Stomach (tissue), 9 donors: ENCODE data around the gene LST1. TPM values are rescaled to one million over a fixed set of nuclear protein-coding genes. Genes with fewer than 3 reads are reported as not detected.
"Not testable (repeated sequence)": the region's sequence is repeated elsewhere in the genome, so short reads cannot be mapped to it uniquely, and the experiment has no call there.

Experiments used
- DNase-seq, 2 donors: peaks; one replicate each; pipeline versions ENCODE4 v3.0.0 to v3.0.0-alpha.2; 2013 to 2019
- H3K27ac ChIP-seq, 5 donors: fragments of 200-600 bp in 4 of 5; sonication (generic) in 4 of 5; one replicate each; pipeline ENCODE4 v1.5.1; 2013 to 2019; ENCODE audit warnings: mild to moderate bottlenecking in 1 of 5, moderate library complexity in 1 of 5
- H3K27me3 ChIP-seq, 3 donors: fragments of 200-600 bp; sonication (generic); one replicate each; pipeline ENCODE4 v1.5.1; 2017 to 2019; ENCODE audit warnings: mixed run types in 1 of 3
- H3K36me3 ChIP-seq, 4 donors: fragments of 200-600 bp; sonication (generic); 1 replicate in 3 of 4; 2 replicates in 1 of 4; pipeline ENCODE4 v1.5.1; 2016 to 2019
- H3K4me1 ChIP-seq, 4 donors: fragments of 200-600 bp; sonication (generic); one replicate each; pipeline ENCODE4 v1.5.1; 2016 to 2019
- H3K4me3 ChIP-seq, 4 donors: fragments of 200-600 bp; sonication (generic) in 3 of 4; one replicate each; pipeline ENCODE4 v1.5.1; 2016 to 2019; ENCODE audit warnings: mild to moderate bottlenecking in 1 of 4
- H3K9me3 ChIP-seq, 4 donors: fragments of 200-600 bp; sonication (generic); one replicate each; pipeline ENCODE4 v1.5.1; 2016 to 2019
- CTCF ChIP-seq, 7 experiments: fragments of 450-650 bp in 4 of 7; fragments of 200-600 bp in 3 of 7; sonication (generic) in 3 of 7; IDR thresholded peaks; one replicate each; pipeline ENCODE4 v1.5.1; 2016 to 2019; ENCODE audit warnings: antibody characterized with exemption in 7 of 7, control low read depth in 2 of 7, mild to moderate bottlenecking in 1 of 7
- EP300 ChIP-seq: sonication (generic); formaldehyde crosslinking; IDR thresholded peaks from one replicate; pipeline ENCODE4 v1.6.1; 2017; ENCODE audit warnings: antibody characterized with exemption
- POLR2A ChIP-seq, 4 donors: fragments of 450-650 bp; IDR thresholded peaks; one replicate each; pipeline ENCODE4 v1.6.1; 2016; ENCODE audit warnings: antibody characterized with exemption in 4 of 4, control low read depth in 2 of 4, mild to moderate bottlenecking in 1 of 4, moderate library complexity in 1 of 4
- POLR2AphosphoS5 ChIP-seq, 3 donors: sonication (generic); formaldehyde crosslinking; IDR thresholded peaks; one replicate each; pipeline ENCODE4 v1.6.1; 2016; ENCODE audit warnings: antibody characterized with exemption in 3 of 3
- WGBS, 5 donors: extraction: QIAGEN DNeasy Blood & Tissue Kit in 3 of 5; methylation state at CpG; one replicate each; pipeline versions ENCODE4 v1.1.5 to v1.1.7; 2013 to 2018; 5-methylcytosine and 5-hydroxymethylcytosine counted together
- intact Hi-C: fragments of 100-400 bp; cut with DNase I; formaldehyde crosslinking; loops from one replicate; pipeline ENCODE4 v1.15.1; 2023; ENCODE audit warnings: low total_unique reads
- polyA plus RNA-seq, 3 donors: library from polyadenylated mRNA; stranded (reverse); fragments of 200-250 nt; gene quantifications; one replicate each; pipeline ENCODE4 v1.2.3, GENCODE V29; 2013
- total RNA-seq, 5 donors: library from RNA; depleted of rRNA; stranded (reverse); fragments of >200 nt; gene quantifications; one replicate each; pipeline versions ENCODE4 v1.1.0 to v1.2.3, GENCODE V29; 2014 to 2016
- donor health status: healthy with polysubstance abuse.
- donor health status: Bipolar disorder and iron deficiency.
- donor health status: healthy.

The LST1 gene
- total and polyA plus RNA-seq, 8 donors = 2.9 to 35.4 (median 8.8) TPM; not detected in 3

GRCh38 chr6:31586599-31587281, 663 bp downstream of the LST1 start:
- H3K27me3 ChIP-seq = peaks cover 0 to 25% (median 0%) of the 10 kb centered on the region in 3 donors
- peak overlapping the region in 4 of 5 donors; percentile 16 to 76 (median 53) for H3K27ac ChIP-seq
- no peaks in the 10 kb centered on the region for H3K9me3 ChIP-seq
- no peaks in the 10 kb centered on the region for H3K36me3 ChIP-seq
- TF ChIP-seq EP300 = no peak
- TF ChIP-seq POLR2A (IDR thresholded peaks at IDR 0.05) = no peak
- no peak for TF ChIP-seq CTCF (IDR thresholded peaks at IDR 0.05)
- TF ChIP-seq POLR2AphosphoS5 (IDR thresholded peaks at IDR 0.05) = no peak
- peak in 1 of 2 donors; percentile 40 for DNase-seq
- WGBS, 5 donors = 46 to 58% (median 55%) methylated on average over 8 to 9 of the region's 9 CpGs
- H3K4me1 ChIP-seq = peaks cover 2 to 50% (median 10%) of the 10 kb centered on the region in 4 donors
- H3K4me3 ChIP-seq = peak overlapping the region in 2 of 4 donors; percentile 26 to 31
- intact Hi-C loops = no loop called here

- TF ChIP-seq EP300 = no peak
- TF ChIP-seq POLR2AphosphoS5 (IDR thresholded peaks at IDR 0.05) = no peak
- TF ChIP-seq POLR2A (IDR thresholded peaks at IDR 0.05) = no peak
- TF ChIP-seq CTCF (IDR thresholded peaks at IDR 0.05) = no peak
- no peaks in the 10 kb centered on the region for H3K36me3 ChIP-seq
- peak overlapping the region in 2 of 4 donors; percentile 26 to 31 for H3K4me3 ChIP-seq
- 54 to 72% (median 65%) methylated on average over 11 to 12 of the region's 12 CpGs for whole genome bisulfite sequencing, 5 donors
- peaks cover 0 to 25% (median 0%) of the 10 kb centered on the region in 3 donors for H3K27me3 ChIP-seq
- no peaks in the 10 kb centered on the region for H3K9me3 ChIP-seq
- DNase-seq = no peak
- peaks cover 0 to 37% (median 4%) of the 10 kb centered on the region in 4 donors for H3K4me1 ChIP-seq
- intact Hi-C loops = no loop called here
- peak overlapping the region in 2 of 5 donors; percentile 73 to 76 for H3K27ac ChIP-seq
These were observed 2.0 kb downstream of the LST1 start for GRCh38 chr6:31587791-31588777.

- H3K4me3 ChIP-seq = no peak overlapping the region
- TF ChIP-seq POLR2AphosphoS5 (IDR thresholded peaks at IDR 0.05) = no peak
- no peak for TF ChIP-seq EP300
- no peak overlapping the region for H3K27ac ChIP-seq
- DNase-seq = no peak
- peaks cover 0 to 37% (median 4%) of the 10 kb centered on the region in 4 donors for H3K4me1 ChIP-seq
- H3K36me3 ChIP-seq = no peaks in the 10 kb centered on the region
- no peaks in the 10 kb centered on the region for H3K9me3 ChIP-seq
- 50 to 64% (median 51%) methylated on average over 9 of the region's 9 CpGs for WGBS, 5 donors
- intact Hi-C loops = no loop called here
- H3K27me3 ChIP-seq = peaks cover 0 to 25% (median 0%) of the 10 kb centered on the region in 3 donors
These were observed 3.0 kb downstream of the LST1 start for GRCh38 chr6:31588871-31589650.

- H3K36me3 ChIP-seq, intact Hi-C loops: not testable (repeated sequence)
These were observed 4.6 kb downstream of the LST1 start for GRCh38 chr6:31590691-31591090.

GRCh38 chr6:31592396-31592771, 6.3 kb downstream of the LST1 start:
- Histone ChIP-seq H3K27ac (no peak overlapping the region), H3K4me3 (no peak overlapping the region), H3K36me3 (no peaks in the 10 kb centered on the region), H3K9me3 (no peaks in the 10 kb centered on the region), H3K4me1 (peaks cover 0 to 11% (median 0%) of the 10 kb centered on the region in 4 donors), H3K27me3 (peaks cover 0 to 16% (median 0%) of the 10 kb centered on the region in 3 donors)
- intact Hi-C loops = no loop called here
- TF ChIP-seq EP300 (no peak), POLR2A (IDR thresholded peaks at IDR 0.05) (no peak), POLR2AphosphoS5 (IDR thresholded peaks at IDR 0.05) (no peak), CTCF (IDR thresholded peaks at IDR 0.05) (no peak)
- DNase-seq = no peak
- WGBS, 5 donors = 87 to 96% (median 91%) methylated on average over 7 of the region's 7 CpGs

More at GRCh38 chr6:31590691-31591090, 4.6 kb downstream of the LST1 start:
- H3K27ac ChIP-seq, H3K9me3 ChIP-seq, DNase-seq, H3K4me3 ChIP-seq: not testable (repeated sequence)
- 62 to 90% (median 78%) methylated on average over 5 of the region's 5 CpGs for WGBS, 5 donors
- Histone ChIP-seq H3K4me1 (peaks cover 0 to 25% (median 3%) of the 10 kb centered on the region in 4 donors), H3K27me3 (peaks cover 0 to 25% (median 0%) of the 10 kb centered on the region in 3 donors)
